HG03039 (cell line): ENCODE results near the gene OGFOD3.
"Not testable (repeated sequence)": the region's sequence is repeated elsewhere in the genome, so short reads cannot be mapped to it uniquely, and the experiment has no call there.

Experiments
- ATAC-seq: cut with Tn5 transposase; IDR thresholded peaks from one replicate; pipeline ENCODE4 v1.9.1; 2021; ENCODE audit warnings: mild to moderate bottlenecking, moderate library complexity; ENCODE audit not compliant: unreplicated experiment

OGFOD3 gene

GRCh38 chr17:82435601-82436583 is 17.5 kb upstream of the OGFOD3 start:
- ATAC-seq = no peak

GRCh38 chr17:82435103-82435502 is 16.7 kb upstream of the OGFOD3 start:
- ATAC-seq = no peak

- no peak for ATAC-seq
These were observed 15.8 kb upstream of the OGFOD3 start for GRCh38 chr17:82434216-82434565.

GRCh38 chr17:82433560-82434215 is 15.3 kb upstream of the OGFOD3 start:
- no peak for ATAC-seq

- ATAC-seq = no peak
These were observed 13.6 kb upstream of the OGFOD3 start for GRCh38 chr17:82432017-82432416.

- no peak for ATAC-seq
These were observed 11.4 kb upstream of the OGFOD3 start for GRCh38 chr17:82429824-82430223.

GRCh38 chr17:82428546-82428945 is 10.2 kb upstream of the OGFOD3 start:
- ATAC-seq = no peak

- no peak for ATAC-seq
These were observed 6.4 kb upstream of the OGFOD3 start for GRCh38 chr17:82424863-82425159.

GRCh38 chr17:82424001-82424862 is 5.8 kb upstream of the OGFOD3 start:
- ATAC-seq = no peak

GRCh38 chr17:82419540-82419939 is 1.2 kb upstream of the OGFOD3 start:
- no peak for ATAC-seq

- ATAC-seq = no peak
These were observed 1.6 kb downstream of the OGFOD3 start for GRCh38 chr17:82416771-82417170.

- ATAC-seq = no peak
These were observed 2.1 kb downstream of the OGFOD3 start for GRCh38 chr17:82416264-82416663.

GRCh38 chr17:82415786-82416185 is 2.6 kb downstream of the OGFOD3 start:
- no peak for ATAC-seq

- ATAC-seq = no peak
These were observed 3.0 kb downstream of the OGFOD3 start for GRCh38 chr17:82415336-82415735.

- no peak for ATAC-seq
These were observed 3.7 kb downstream of the OGFOD3 start for GRCh38 chr17:82414548-82415281.

- ATAC-seq = no peak
These were observed 5.6 kb downstream of the OGFOD3 start for GRCh38 chr17:82412535-82413520.

- ATAC-seq = not testable (repeated sequence)
These were observed 6.3 kb downstream of the OGFOD3 start for GRCh38 chr17:82412081-82412480.

GRCh38 chr17:82411396-82412053 is 6.9 kb downstream of the OGFOD3 start:
- no peak for ATAC-seq
